ENCODE measurements around the gene DAB2IP.

The DAB2IP gene

DNA sequence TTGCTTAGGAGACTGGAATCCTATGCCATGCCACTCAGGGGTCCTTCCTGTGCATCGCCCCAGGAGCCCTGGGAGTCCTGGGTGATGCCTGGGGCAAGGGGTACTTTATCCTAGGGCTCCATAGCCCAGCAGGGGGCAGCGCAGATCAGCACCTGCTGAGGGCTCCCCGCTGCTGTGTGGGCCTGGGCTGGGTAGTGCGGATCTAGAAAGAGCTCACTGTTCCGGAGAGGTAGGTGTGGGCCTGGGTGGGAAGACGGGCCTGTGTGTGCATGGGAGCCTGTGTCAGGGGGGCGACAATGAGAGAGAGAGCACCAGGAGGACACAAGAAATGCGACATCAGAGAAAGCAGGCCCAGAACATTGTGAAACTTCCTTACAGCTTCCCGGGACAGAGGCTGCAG lies 11.4 kb upstream of the DAB2IP start:
- no peaks in the 10 kb centered on the region for H3K9me3 ChIP-seq (ENCODE audit: control insufficient read depth, insufficient read depth, low read length)
- TF ChIP-seq CTCF (IDR thresholded peaks at IDR 0.05; ENCODE audit: low read depth, low read length, poor library complexity, severe bottlenecking) (peak; percentile 62), EZH2phosphoT487 (IDR thresholded peaks at IDR 0.05; ENCODE audit: borderline replicate concordance, low read length) (no peak)
- no peak overlapping the region for H3K4me3 ChIP-seq (ENCODE audit: low read length)
- no peak overlapping the region for H3K4me2 ChIP-seq (ENCODE audit: low read length)
- no peaks in the 10 kb centered on the region for H3F3A ChIP-seq (ENCODE audit: control insufficient read depth, insufficient read depth)
- 0 out of 2 replicates have a peak, but pooled peaks cover 3% of the 10 kb centered on the region for H3K27me3 ChIP-seq (ENCODE audit: control insufficient read depth, low read length)
- no peaks in the 10 kb centered on the region for H3K79me2 ChIP-seq (ENCODE audit: control insufficient read depth, low read length)
- no peaks in the 10 kb centered on the region for H4K20me1 ChIP-seq (ENCODE audit: control insufficient read depth, insufficient read depth, low read depth, low read length)
- peaks cover 7% of the 10 kb centered on the region for H3K4me1 ChIP-seq (ENCODE audit: control insufficient read depth, low read length)
- H3K9me2 ChIP-seq (replicated peaks; ENCODE audit: control insufficient read depth, low read length), result no peaks in the 10 kb centered on the region
- no peaks in the 10 kb centered on the region for H3K36me3 ChIP-seq (ENCODE audit: control insufficient read depth, low read length)
- no peak overlapping the region for H3K27ac ChIP-seq (ENCODE audit: low read depth, low read length)

DNA sequence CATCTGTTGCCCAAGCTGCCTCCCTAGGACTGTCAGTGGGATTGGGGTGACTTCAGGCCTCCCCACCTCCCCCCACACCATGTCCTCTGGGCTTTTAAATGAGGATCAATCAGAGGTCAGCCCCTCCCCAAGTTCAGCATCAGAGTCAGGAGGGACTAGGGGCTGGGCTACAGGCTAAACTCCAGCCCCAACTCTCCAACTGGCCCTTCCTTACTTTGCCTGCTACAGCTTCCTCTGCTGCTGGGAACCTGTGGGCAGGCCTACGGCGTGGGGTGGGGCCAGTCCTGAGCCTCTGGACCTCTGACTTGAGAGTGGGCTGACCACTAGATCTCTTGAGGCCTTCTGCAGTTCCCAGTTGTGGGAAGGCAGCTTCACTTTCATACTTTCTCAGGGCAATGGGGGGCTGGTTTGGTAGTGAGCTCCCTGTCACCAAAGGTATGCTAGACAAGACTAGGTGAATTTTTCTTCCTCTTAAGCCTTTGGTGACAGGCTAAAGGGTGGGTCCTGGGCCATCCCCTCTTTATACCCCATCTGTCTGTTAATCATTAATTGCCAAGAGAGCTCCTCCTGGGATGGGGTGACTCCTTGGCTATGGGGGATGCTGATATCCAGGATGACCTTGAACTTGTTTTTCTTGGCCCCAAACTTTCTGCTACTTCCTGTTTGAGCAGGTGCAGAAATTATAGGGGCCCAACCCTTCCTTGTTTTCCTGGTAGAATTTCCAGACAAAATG lies 10.8 kb upstream of the DAB2IP start:
- peaks cover 11% of the 10 kb centered on the region for H3K4me1 ChIP-seq (ENCODE audit: control insufficient read depth, low read length)
- H4K20me1 ChIP-seq (ENCODE audit: control insufficient read depth, insufficient read depth, low read depth, low read length), result no peaks in the 10 kb centered on the region
- no peak overlapping the region for H3K27ac ChIP-seq (ENCODE audit: low read depth, low read length)
- 0 out of 2 replicates have a peak, but pooled peaks cover 3% of the 10 kb centered on the region for H3K27me3 ChIP-seq (ENCODE audit: control insufficient read depth, low read length)
- H3K4me2 ChIP-seq (ENCODE audit: low read length), result no peak overlapping the region
- no peaks in the 10 kb centered on the region for H3F3A ChIP-seq (ENCODE audit: control insufficient read depth, insufficient read depth)
- no peaks in the 10 kb centered on the region for H3K79me2 ChIP-seq (ENCODE audit: control insufficient read depth, low read length)
- no peaks in the 10 kb centered on the region for H3K36me3 ChIP-seq (ENCODE audit: control insufficient read depth, low read length)
- H3K4me3 ChIP-seq (ENCODE audit: low read length), result no peak overlapping the region
- no peaks in the 10 kb centered on the region for H3K9me3 ChIP-seq (ENCODE audit: control insufficient read depth, insufficient read depth, low read length)
- no peaks in the 10 kb centered on the region for H3K9me2 ChIP-seq (replicated peaks; ENCODE audit: control insufficient read depth, low read length)
- no peak for TF ChIP-seq EZH2phosphoT487 (IDR thresholded peaks at IDR 0.05; ENCODE audit: borderline replicate concordance, low read length)
- TF ChIP-seq CTCF (IDR thresholded peaks at IDR 0.05; ENCODE audit: low read depth, low read length, poor library complexity, severe bottlenecking), result no peak

DNA sequence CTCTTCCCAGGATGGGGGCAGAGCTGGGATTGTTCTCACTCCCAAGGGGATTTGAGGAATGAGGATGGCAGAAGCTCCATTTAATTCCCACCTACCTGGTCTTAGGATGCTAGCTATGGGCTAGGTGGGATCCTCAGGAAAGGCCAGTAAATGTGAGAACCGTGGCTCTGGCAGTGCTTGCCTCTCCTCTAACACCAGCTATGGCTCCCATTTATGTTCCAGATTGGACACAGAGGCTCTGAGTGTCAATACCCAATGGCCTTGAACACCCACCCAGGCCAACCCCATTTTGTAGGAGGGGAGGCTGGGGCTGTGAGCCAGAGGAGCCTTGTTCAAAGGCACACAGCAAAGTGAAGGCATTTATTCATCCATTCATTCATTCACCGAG lies 10.2 kb upstream of the DAB2IP start:
- Histone ChIP-seq H3K9me3 (ENCODE audit: control insufficient read depth, insufficient read depth, low read length) (no peaks in the 10 kb centered on the region), H4K20me1 (ENCODE audit: control insufficient read depth, insufficient read depth, low read depth, low read length) (no peaks in the 10 kb centered on the region), H3F3A (ENCODE audit: control insufficient read depth, insufficient read depth) (no peaks in the 10 kb centered on the region), H3K79me2 (ENCODE audit: control insufficient read depth, low read length) (no peaks in the 10 kb centered on the region), H3K27me3 (ENCODE audit: control insufficient read depth, low read length) (0 out of 2 replicates have a peak, but pooled peaks cover 3% of the 10 kb centered on the region), H3K4me2 (ENCODE audit: low read length) (no peak overlapping the region), H3K27ac (ENCODE audit: low read depth, low read length) (no peak overlapping the region), H3K9me2 (replicated peaks; ENCODE audit: control insufficient read depth, low read length) (no peaks in the 10 kb centered on the region), H3K4me1 (ENCODE audit: control insufficient read depth, low read length) (peaks cover 16% of the 10 kb centered on the region), H3K36me3 (ENCODE audit: control insufficient read depth, low read length) (no peaks in the 10 kb centered on the region), H3K4me3 (ENCODE audit: low read length) (no peak overlapping the region)
- TF ChIP-seq EZH2phosphoT487 (IDR thresholded peaks at IDR 0.05; ENCODE audit: borderline replicate concordance, low read length), result no peak
- no peak for TF ChIP-seq CTCF (IDR thresholded peaks at IDR 0.05; ENCODE audit: low read depth, low read length, poor library complexity, severe bottlenecking)
